Measurements from ENCODE around the gene UBE2G1. TPM values are rescaled to one million over a fixed set of nuclear protein-coding genes. Genes with fewer than 3 reads are reported as not detected.

Gene UBE2G1
- total and polyA plus RNA-seq, 10 of the 15 experiments (the other 5 are each of a cell fraction or from before 2014, with no cell fraction given) = 24.4 to 139 (median 77.4) TPM

DNA sequence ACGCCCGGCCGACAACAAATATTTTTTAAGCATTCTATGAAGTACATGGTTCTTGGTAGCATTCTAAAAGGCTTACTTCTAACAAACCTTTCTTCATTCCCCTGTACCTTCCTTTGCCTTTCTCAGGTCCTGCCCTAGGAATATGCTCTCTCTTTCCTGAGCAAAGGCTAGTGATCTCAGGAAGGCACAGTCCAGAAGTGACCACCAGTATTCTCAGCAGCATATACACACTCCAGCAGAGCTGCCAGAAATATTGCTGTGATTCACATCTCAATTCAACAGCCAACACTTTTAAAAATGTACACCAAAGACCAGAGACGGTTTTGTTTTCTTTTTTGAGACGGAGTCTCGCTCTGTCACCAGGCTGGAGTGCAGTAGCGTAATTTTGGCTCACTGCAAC lies 61.3 kb downstream of the UBE2G1 start:
- BruUV-seq (replicated peaks) = no TSS peak
- TF ChIP-seq TCF3 (IDR thresholded peaks at IDR 0.05; ENCODE audit: borderline replicate concordance, insufficient read depth, low read depth, low read length) (no peak), POLR2AphosphoS5 (IDR thresholded peaks at IDR 0.05; ENCODE audit: low read length) (no peak), BMI1 (IDR thresholded peaks at IDR 0.05; ENCODE audit: borderline replicate concordance) (no peak), EED (IDR thresholded peaks at IDR 0.05; ENCODE audit: low read depth) (no peak), NR2C1 (IDR thresholded peaks at IDR 0.05) (no peak), TARDBP (IDR thresholded peaks at IDR 0.05; ENCODE audit: borderline replicate concordance) (no peak), NFXL1 (IDR thresholded peaks at IDR 0.05; ENCODE audit: borderline replicate concordance) (no peak), YBX1 (IDR thresholded peaks at IDR 0.05) (no peak), MAX (IDR thresholded peaks at IDR 0.05; ENCODE audit: low read depth, low read length) (no peak), ASH2L (IDR thresholded peaks at IDR 0.05; ENCODE audit: borderline replicate concordance, low read depth) (no peak)
- TF ChIP-seq, protein P1, sequence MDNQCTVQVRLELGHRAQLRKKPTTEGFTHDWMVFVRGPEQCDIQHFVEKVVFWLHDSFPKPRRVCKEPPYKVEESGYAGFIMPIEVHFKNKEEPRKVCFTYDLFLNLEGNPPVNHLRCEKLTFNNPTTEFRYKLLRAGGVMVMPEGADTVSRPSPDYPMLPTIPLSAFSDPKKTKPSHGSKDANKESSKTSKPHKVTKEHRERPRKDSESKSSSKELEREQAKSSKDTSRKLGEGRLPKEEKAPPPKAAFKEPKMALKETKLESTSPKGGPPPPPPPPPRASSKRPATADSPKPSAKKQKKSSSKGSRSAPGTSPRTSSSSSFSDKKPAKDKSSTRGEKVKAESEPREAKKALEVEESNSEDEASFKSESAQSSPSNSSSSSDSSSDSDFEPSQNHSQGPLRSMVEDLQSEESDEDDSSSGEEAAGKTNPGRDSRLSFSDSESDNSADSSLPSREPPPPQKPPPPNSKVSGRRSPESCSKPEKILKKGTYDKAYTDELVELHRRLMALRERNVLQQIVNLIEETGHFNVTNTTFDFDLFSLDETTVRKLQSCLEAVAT (IDR thresholded peaks at IDR 0.05) = no peak
- TF ChIP-seq, protein P2, sequence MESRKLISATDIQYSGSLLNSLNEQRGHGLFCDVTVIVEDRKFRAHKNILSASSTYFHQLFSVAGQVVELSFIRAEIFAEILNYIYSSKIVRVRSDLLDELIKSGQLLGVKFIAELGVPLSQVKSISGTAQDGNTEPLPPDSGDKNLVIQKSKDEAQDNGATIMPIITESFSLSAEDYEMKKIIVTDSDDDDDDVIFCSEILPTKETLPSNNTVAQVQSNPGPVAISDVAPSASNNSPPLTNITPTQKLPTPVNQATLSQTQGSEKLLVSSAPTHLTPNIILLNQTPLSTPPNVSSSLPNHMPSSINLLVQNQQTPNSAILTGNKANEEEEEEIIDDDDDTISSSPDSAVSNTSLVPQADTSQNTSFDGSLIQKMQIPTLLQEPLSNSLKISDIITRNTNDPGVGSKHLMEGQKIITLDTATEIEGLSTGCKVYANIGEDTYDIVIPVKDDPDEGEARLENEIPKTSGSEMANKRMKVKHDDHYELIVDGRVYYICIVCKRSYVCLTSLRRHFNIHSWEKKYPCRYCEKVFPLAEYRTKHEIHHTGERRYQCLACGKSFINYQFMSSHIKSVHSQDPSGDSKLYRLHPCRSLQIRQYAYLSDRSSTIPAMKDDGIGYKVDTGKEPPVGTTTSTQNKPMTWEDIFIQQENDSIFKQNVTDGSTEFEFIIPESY (IDR thresholded peaks at IDR 0.05) = no peak
- TF ChIP-seq, protein P3, sequence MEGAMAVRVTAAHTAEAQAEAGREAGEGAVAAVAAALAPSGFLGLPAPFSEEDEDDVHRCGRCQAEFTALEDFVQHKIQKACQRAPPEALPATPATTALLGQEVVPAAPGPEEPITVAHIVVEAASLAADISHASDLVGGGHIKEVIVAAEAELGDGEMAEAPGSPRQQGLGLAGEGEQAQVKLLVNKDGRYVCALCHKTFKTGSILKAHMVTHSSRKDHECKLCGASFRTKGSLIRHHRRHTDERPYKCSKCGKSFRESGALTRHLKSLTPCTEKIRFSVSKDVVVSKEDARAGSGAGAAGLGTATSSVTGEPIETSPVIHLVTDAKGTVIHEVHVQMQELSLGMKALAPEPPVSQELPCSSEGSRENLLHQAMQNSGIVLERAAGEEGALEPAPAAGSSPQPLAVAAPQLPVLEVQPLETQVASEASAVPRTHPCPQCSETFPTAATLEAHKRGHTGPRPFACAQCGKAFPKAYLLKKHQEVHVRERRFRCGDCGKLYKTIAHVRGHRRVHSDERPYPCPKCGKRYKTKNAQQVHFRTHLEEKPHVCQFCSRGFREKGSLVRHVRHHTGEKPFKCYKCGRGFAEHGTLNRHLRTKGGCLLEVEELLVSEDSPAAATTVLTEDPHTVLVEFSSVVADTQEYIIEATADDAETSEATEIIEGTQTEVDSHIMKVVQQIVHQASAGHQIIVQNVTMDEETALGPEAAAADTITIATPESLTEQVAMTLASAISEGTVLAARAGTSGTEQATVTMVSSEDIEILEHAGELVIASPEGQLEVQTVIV (IDR thresholded peaks at IDR 0.05; ENCODE audit: borderline replicate concordance, partially characterized antibody) = no peak
- WGBS (ENCODE audit: insufficient coverage, insufficient replicate concordance, low lambda C conversion rate, missing lambda C conversion rate) = 85% methylated on average over 7 of the region's 7 CpGs
- peaks cover 5% of the 10 kb centered on the region; the same call in 1 of the 2 replicates for H3K4me1 ChIP-seq (ENCODE audit: control insufficient read depth, insufficient read depth, low read length)
- no peak overlapping the region for H3K27ac ChIP-seq (ENCODE audit: control insufficient read depth, insufficient read depth)
- in situ Hi-C loops (cut with MboI) (no loop called here), intact Hi-C loops (cut with micrococcal nuclease; ENCODE audit: unreplicated experiment) (loop anchor here (2.0 kb wide), 1 partner anchor 108 kb away; no protein-coding TSS in a partner anchor)
- H3K9ac ChIP-seq (ENCODE audit: control insufficient read depth, insufficient read depth, low read length) = no peak overlapping the region
- no peak overlapping the region for H2AFZ ChIP-seq (ENCODE audit: control insufficient read depth, low read depth, low read length)
- no peaks in the 10 kb centered on the region for H3K27me3 ChIP-seq (replicated peaks in 1 of 2; ENCODE audit: control insufficient read depth in 2 of 2, insufficient read depth in 2 of 2, low read length in 1 of 2)
- no peak overlapping the region for H3K4me3 ChIP-seq
- ChIA-PET SMC1A (ENCODE audit: uncharacterized antibody, unreplicated experiment) (interaction anchor here (4.8 kb wide), 1 partner anchor 89 kb away, joined by 22 read pairs; no protein-coding TSS in a partner anchor), CTCF (interaction anchor here (0.7 to 2.4 kb wide), 6 partner anchors 10 to 117 kb away, joined by 3 to 11 read pairs (median 6); no protein-coding TSS in a partner anchor), POLR2A (no interaction called here), RAD21 (ENCODE audit: unreplicated experiment) (interaction anchor here (4.9 kb wide), 1 partner anchor 89 kb away, joined by 22 read pairs; no protein-coding TSS in a partner anchor)
- peaks cover 5% of the 10 kb centered on the region; the same call in 1 of the 2 replicates for H4K20me1 ChIP-seq (ENCODE audit: control insufficient read depth, insufficient read depth)
- no peaks in the 10 kb centered on the region for H3K9me3 ChIP-seq (replicated peaks; ENCODE audit: control insufficient read depth, insufficient read depth, low read length)
- peaks cover 16 to 25% of the 10 kb centered on the region in 2 experiments for H3K36me3 ChIP-seq (ENCODE audit: control insufficient read depth in 2 of 2, insufficient read depth in 2 of 2, low read length in 1 of 2)
- DNase-seq (ENCODE audit: low read depth, low spot score) (no peak), ATAC-seq (no peak), FAIRE-seq (no peak)
- H3K4me2 ChIP-seq (ENCODE audit: control insufficient read depth, insufficient read depth) = no peak overlapping the region
- peaks cover 36% of the 10 kb centered on the region for H3K79me2 ChIP-seq (ENCODE audit: control insufficient read depth, insufficient read depth, low read length)
